HG02798 (cell line): ENCODE data around the gene CENPH.
"Not testable (repeated sequence)": the region's sequence is repeated elsewhere in the genome, so short reads cannot be mapped to it uniquely, and the experiment has no call there.

Experiments
- ATAC-seq: cut with Tn5 transposase; IDR thresholded peaks from one replicate; pipeline ENCODE4 v1.9.1; 2021; ENCODE audit warnings: mild to moderate bottlenecking; ENCODE audit not compliant: unreplicated experiment, poor library complexity

Gene CENPH

GRCh38 chr5:69242215-69242927 is 53.0 kb downstream of the CENPH start:
- ATAC-seq: no peak

- ATAC-seq: no peak
Measured at GRCh38 chr5:69245031-69245430, 55.6 kb downstream of the CENPH start.

GRCh38 chr5:69248019-69248418 is 58.6 kb downstream of the CENPH start:
- ATAC-seq: no peak

- ATAC-seq: no peak
Measured at GRCh38 chr5:69250593-69250992, 61.2 kb downstream of the CENPH start.

GRCh38 chr5:69252437-69252836 is 63.1 kb downstream of the CENPH start:
- no peak for ATAC-seq

- not testable (repeated sequence) for ATAC-seq
Measured at GRCh38 chr5:69255940-69256339, 66.6 kb downstream of the CENPH start.

GRCh38 chr5:69257577-69257976 is 68.2 kb downstream of the CENPH start:
- ATAC-seq: no peak
